T-helper 1 cell treated with Interleukin-12 subunit alpha and Interleukin-12 subunit beta and Interleukin-4 antibody, amounts not matched to agents 30 μg/mL and 1 μg/mL, for 36 hours (primary cell): ENCODE data around the gene SFRP4.
"Not testable (repeated sequence)": the region's sequence is repeated elsewhere in the genome, so short reads cannot be mapped to it uniquely, and the experiment has no call there.

Source experiments
- H3K27ac Mint-ChIP-seq: one replicate; pipeline ENCODE4 v1.8.0; 2021; ENCODE audit warnings: mild to moderate bottlenecking, mixed read lengths
- H3K27me3 Mint-ChIP-seq: one replicate; pipeline ENCODE4 v1.8.0; 2021; ENCODE audit warnings: low read depth, mixed read lengths
- H3K36me3 Mint-ChIP-seq: one replicate; pipeline ENCODE4 v1.8.0; 2021; ENCODE audit warnings: low read depth, mixed read lengths
- H3K4me1 Mint-ChIP-seq: one replicate; pipeline ENCODE4 v1.8.0; 2021; ENCODE audit warnings: low read depth, mixed read lengths
- H3K4me3 Mint-ChIP-seq: one replicate; pipeline ENCODE4 v1.8.0; 2021; ENCODE audit warnings: mild to moderate bottlenecking, moderate library complexity, mixed read lengths
- H3K9me3 Mint-ChIP-seq: one replicate; pipeline ENCODE4 v1.8.0; 2021; ENCODE audit warnings: mixed read lengths

SFRP4 gene

GRCh38 chr7:37916673-37917660 is at the start of gene SFRP4:
Gene SFRP4 (minus strand): TSS chr7:37916817. CDS start chr7:37916537, 280 bp downstream.
- Mint-ChIP-seq H3K27me3 (peaks cover 84% of the 10 kb centered on the region), H3K4me3 (no peak within 1 kb of the TSS), H3K9me3 (no peaks in the 10 kb centered on the region), H3K27ac (no peak within 1 kb of the TSS), H3K36me3 (peaks cover 1% of the 10 kb centered on the region), H3K4me1 (peaks cover 6% of the 10 kb centered on the region)

- Mint-ChIP-seq H3K36me3 (no peaks in the 10 kb centered on the region), H3K27ac (no peak overlapping the region), H3K4me1 (no peaks in the 10 kb centered on the region), H3K4me3 (no peak overlapping the region), H3K9me3 (no peaks in the 10 kb centered on the region), H3K27me3 (no peaks in the 10 kb centered on the region)
These were observed 47.6 kb upstream of the SFRP4 start for GRCh38 chr7:37964196-37964595.

- Mint-ChIP-seq H3K4me1 (no peaks in the 10 kb centered on the region), H3K4me3 (no peak overlapping the region), H3K36me3 (no peaks in the 10 kb centered on the region), H3K9me3 (no peaks in the 10 kb centered on the region), H3K27ac (no peak overlapping the region), H3K27me3 (no peaks in the 10 kb centered on the region)
These were observed 44.6 kb upstream of the SFRP4 start for GRCh38 chr7:37961251-37961650.

- H3K9me3 Mint-ChIP-seq: no peaks in the 10 kb centered on the region
- no peaks in the 10 kb centered on the region for H3K27me3 Mint-ChIP-seq
- no peak overlapping the region for H3K4me3 Mint-ChIP-seq
- no peak overlapping the region for H3K27ac Mint-ChIP-seq
- H3K36me3 Mint-ChIP-seq: no peaks in the 10 kb centered on the region
- H3K4me1 Mint-ChIP-seq: no peaks in the 10 kb centered on the region
These were observed 43.9 kb upstream of the SFRP4 start for GRCh38 chr7:37960483-37960882.

GRCh38 chr7:37957221-37957970 is 40.8 kb upstream of the SFRP4 start:
- H3K4me1 Mint-ChIP-seq: no peaks in the 10 kb centered on the region
- no peaks in the 10 kb centered on the region for H3K9me3 Mint-ChIP-seq
- H3K4me3 Mint-ChIP-seq: no peak overlapping the region
- H3K27me3 Mint-ChIP-seq: no peaks in the 10 kb centered on the region
- no peak overlapping the region for H3K27ac Mint-ChIP-seq
- no peaks in the 10 kb centered on the region for H3K36me3 Mint-ChIP-seq

GRCh38 chr7:37956791-37957190 is 40.2 kb upstream of the SFRP4 start:
- Mint-ChIP-seq H3K9me3 (no peaks in the 10 kb centered on the region), H3K27ac (no peak overlapping the region), H3K4me1 (no peaks in the 10 kb centered on the region), H3K36me3 (no peaks in the 10 kb centered on the region), H3K4me3 (no peak overlapping the region), H3K27me3 (no peaks in the 10 kb centered on the region)

- H3K9me3 Mint-ChIP-seq, H3K36me3 Mint-ChIP-seq, H3K4me3 Mint-ChIP-seq, H3K27ac Mint-ChIP-seq, H3K4me1 Mint-ChIP-seq, H3K27me3 Mint-ChIP-seq: not testable (repeated sequence)
These were observed 37.6 kb upstream of the SFRP4 start for GRCh38 chr7:37954217-37954616.

- Mint-ChIP-seq H3K27ac (no peak overlapping the region), H3K4me1 (no peaks in the 10 kb centered on the region), H3K36me3 (no peaks in the 10 kb centered on the region), H3K9me3 (no peaks in the 10 kb centered on the region), H3K27me3 (no peaks in the 10 kb centered on the region), H3K4me3 (no peak overlapping the region)
These were observed 35.6 kb upstream of the SFRP4 start for GRCh38 chr7:37952240-37952639.

GRCh38 chr7:37947941-37948210 is 31.3 kb upstream of the SFRP4 start:
- Mint-ChIP-seq H3K4me3 (no peak overlapping the region), H3K4me1 (no peaks in the 10 kb centered on the region), H3K27me3 (no peaks in the 10 kb centered on the region), H3K36me3 (no peaks in the 10 kb centered on the region), H3K9me3 (no peaks in the 10 kb centered on the region), H3K27ac (no peak overlapping the region)

- Mint-ChIP-seq H3K27me3 (no peaks in the 10 kb centered on the region), H3K9me3 (no peaks in the 10 kb centered on the region), H3K4me3 (no peak overlapping the region), H3K36me3 (no peaks in the 10 kb centered on the region), H3K27ac (no peak overlapping the region), H3K4me1 (no peaks in the 10 kb centered on the region)
These were observed 30.7 kb upstream of the SFRP4 start for GRCh38 chr7:37947138-37947940.

GRCh38 chr7:37945336-37945735 is 28.7 kb upstream of the SFRP4 start:
- Mint-ChIP-seq H3K4me3 (no peak overlapping the region), H3K36me3 (no peaks in the 10 kb centered on the region), H3K27ac (no peak overlapping the region), H3K9me3 (no peaks in the 10 kb centered on the region), H3K4me1 (no peaks in the 10 kb centered on the region), H3K27me3 (no peaks in the 10 kb centered on the region)

GRCh38 chr7:37944737-37945054 is 28.1 kb upstream of the SFRP4 start:
- Mint-ChIP-seq H3K9me3 (no peaks in the 10 kb centered on the region), H3K36me3 (no peaks in the 10 kb centered on the region), H3K4me1 (no peaks in the 10 kb centered on the region), H3K27me3 (no peaks in the 10 kb centered on the region), H3K27ac (no peak overlapping the region), H3K4me3 (no peak overlapping the region)

GRCh38 chr7:37943905-37944736 is 27.5 kb upstream of the SFRP4 start:
- no peaks in the 10 kb centered on the region for H3K9me3 Mint-ChIP-seq
- no peaks in the 10 kb centered on the region for H3K27me3 Mint-ChIP-seq
- no peaks in the 10 kb centered on the region for H3K36me3 Mint-ChIP-seq
- no peak overlapping the region for H3K27ac Mint-ChIP-seq
- no peaks in the 10 kb centered on the region for H3K4me1 Mint-ChIP-seq
- H3K4me3 Mint-ChIP-seq: no peak overlapping the region
